SHP77 (cell line): ENCODE results near the gene CD209.
"Not testable (repeated sequence)": the region's sequence is repeated elsewhere in the genome, so short reads cannot be mapped to it uniquely, and the experiment has no call there.

Experiments used
- DNase-seq, 2 experiments: peaks; one replicate each; lab custom pipeline; 2025; lab: John Stamatoyannopoulos, UW

The CD209 gene

DNA sequence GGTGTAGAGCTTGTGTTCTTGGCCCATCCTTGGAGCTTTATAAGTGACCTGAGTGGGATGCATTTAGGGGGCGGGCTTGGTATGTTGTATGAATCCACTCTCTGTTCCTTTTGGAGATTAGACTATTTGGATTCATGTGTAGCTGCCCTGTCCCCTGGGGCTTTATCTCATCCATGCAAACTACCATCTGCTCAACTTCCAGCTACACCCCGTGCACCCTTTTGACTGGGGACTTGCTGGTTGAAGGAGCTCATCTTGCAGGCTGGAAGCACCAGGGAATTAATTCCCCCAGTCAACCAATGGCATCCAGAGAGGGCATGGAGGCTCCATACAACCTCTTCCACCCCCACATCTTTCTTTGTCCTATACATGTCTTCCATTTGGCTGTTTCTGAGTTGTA, 21.8 kb upstream of the CD209 start:
- no peak for DNase-seq

DNA sequence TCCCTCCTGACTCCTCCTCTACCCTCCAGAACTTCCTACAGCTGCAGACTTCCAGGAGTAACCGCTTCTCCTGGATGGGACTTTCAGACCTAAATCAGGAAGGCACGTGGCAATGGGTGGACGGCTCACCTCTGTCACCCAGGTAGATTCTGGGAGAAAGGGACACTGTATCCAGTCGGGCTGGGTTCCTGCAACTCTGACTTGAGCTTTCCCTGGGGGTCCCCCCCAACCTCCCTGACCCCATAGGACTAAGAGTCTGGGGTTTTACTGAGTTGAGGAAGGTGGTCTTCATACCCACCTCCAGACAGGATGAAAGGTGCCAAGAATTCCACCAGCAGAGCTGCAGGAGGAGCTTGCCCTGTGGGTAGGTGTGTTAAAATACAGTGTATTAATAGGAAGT, 20.2 kb upstream of the CD209 start:
- no peak for DNase-seq

DNA sequence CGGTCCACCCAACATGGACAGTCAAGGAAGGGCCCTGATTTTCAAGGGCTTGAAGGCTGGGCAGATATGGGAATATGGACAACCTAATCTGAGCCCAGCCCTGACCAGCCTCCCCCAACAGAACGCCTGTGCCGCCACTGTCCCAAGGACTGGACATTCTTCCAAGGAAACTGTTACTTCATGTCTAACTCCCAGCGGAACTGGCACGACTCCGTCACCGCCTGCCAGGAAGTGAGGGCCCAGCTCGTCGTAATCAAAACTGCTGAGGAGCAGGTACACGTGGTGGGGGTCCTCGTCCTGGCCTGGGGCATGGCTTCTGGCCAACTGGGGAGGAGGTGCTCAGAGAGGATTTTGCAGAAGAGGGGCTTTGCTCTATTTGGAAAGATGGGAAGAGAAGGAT, 19.2 kb upstream of the CD209 start:
- DNase-seq, result no peak

DNA sequence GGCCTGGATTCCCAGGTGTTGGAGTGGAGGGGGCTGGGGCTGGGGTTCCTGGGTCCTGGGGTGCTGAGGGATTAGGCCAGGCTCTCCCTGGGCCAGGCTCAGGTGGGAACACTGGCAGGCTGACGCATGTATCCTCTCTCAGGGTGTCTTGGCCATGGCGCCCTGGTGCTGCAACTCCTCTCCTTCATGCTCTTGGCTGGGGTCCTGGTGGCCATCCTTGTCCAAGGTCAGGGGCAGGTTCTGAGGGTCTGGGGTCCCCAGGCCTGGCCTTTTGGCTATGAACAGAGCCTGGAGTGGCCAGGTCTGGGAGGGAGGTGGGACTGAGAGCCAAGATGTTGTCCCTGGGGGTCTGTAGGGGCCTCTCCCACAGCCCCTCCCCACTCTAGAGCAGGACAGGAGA, 17.7 kb upstream of the CD209 start:
- DNase-seq, result not testable (repeated sequence)

DNA sequence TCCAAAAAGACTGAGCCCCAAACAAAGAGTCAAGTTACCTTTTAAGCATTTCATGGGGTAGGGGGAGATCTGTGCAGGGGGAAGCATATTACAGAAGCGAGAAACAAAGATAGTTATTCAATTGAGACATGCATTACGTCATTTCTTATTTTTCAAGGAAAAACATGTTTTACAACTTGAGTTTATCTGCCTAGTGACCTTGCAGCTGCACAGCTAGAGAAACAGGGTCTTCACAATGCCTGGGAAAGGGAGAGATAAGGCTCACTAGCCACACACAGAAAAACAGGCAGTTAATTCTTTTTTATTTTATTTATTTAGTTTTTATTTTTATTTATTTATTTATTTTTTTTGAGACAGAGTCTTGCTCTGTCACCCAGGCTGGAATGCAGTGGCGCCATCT, 16.8 kb upstream of the CD209 start:
- not testable (repeated sequence) for DNase-seq

DNA sequence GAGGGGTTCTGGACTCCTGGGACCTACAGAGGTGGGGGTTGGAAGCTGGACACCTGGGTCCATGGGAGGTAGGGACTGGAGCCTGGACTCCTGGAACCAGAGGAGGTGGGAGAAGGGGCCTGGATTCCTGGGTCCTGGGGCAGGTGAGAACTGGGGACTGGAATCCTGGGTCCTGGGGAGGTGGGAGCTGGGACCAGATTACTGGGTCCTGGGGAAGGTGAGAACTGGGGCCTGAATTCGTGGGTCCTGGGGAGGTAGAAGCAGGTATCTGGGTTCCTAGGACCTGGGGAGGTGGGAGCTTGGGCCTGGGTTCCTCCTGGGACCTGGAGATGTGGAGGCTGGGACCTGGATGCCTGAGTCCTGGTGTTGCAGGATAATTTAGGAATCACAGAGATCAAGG, 16.4 kb upstream of the CD209 start:
- no peak for DNase-seq

DNA sequence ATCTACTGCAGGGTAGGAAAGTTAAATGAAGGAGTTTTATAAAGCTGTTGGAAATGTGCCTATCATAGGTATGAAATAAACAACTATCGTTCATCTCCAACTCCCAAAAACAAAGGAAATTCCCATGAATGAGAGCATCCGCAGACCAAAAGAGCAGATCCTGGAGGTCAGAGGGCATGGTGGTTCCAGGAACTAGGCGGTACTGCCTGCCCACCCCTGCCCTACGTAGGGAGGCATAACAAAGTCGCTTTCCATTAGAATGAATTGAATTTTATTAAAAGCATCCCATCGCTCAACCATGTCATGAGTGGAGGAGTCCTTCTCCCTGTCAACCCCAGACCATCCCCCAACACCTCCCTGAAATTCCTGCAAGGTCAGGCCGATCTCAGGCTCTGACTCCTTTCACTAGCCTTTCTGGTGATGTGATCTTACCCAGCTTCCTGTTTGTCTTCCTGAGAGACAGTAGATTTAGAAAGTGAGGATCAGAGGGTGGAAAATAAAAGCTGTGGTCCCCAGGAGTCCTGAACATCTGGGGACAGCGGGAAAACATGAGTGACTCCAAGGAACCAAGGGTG, 15.5 kb upstream of the CD209 start, which contains the start of gene CLEC4M:
Gene CLEC4M, plus strand, starts transcription at position 525 of the 575 bp plus-strand sequence. Its CDS starts 24 bp downstream, at position 549.
- DNase-seq, result no peak

DNA sequence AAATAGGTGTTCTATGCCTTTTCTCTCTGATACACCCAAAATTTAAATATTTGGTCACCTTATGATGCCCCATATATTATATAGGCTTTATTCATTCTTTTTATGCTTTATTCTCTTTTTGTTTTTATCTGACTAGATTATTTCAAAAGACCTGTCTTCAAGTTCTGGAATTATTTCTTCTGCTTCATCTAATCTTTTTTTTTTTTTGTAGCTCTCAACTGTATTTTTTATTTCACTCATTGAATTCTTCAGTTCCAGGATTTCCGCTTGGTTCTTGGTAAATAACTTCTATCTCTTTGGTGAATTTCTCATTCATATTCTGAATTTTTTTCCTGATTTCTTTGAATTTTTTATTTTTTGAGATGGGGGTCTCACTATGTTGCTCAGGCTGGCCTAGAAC, 11.8 kb upstream of the CD209 start:
- DNase-seq, result no peak

DNA sequence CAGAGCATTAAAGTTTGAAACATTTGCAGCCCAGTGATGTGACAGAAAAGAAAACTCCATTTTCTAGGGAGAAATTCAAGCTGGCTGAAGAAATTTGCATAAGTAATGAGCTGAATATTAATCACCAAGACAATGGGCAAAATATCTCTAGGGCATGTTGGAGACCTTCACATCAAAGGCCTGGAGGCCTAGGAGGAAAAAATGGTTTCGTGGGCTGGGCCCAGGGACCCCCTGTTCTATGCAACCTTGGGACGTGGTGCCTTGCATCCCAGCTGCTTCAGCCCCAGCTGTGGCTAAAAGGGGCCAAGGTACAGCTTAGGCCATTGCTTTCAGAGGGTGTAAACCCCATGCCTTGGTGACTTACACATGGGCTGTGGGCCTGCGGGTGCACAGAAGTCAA, 10.0 kb upstream of the CD209 start:
- no peak for DNase-seq

DNA sequence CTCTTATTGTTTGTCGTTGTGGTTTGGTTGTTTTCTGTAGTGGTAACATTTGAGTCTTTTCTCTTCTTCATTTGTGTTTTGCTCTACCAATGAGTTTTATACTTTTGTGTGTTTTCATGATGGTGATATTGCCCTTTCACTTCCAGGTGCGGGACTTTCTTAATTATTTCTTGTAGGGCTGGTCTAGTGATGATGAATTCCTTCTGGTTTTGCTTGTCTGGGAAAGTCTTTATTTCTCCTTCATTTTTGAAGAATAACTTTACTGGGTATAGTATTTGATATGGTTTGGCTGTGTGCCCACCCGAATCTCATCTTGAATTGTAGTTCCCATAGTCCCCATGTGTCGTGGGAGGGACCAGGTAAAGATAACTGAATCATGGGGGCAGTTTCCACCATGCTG, 8.9 kb upstream of the CD209 start:
- no peak for DNase-seq

DNA sequence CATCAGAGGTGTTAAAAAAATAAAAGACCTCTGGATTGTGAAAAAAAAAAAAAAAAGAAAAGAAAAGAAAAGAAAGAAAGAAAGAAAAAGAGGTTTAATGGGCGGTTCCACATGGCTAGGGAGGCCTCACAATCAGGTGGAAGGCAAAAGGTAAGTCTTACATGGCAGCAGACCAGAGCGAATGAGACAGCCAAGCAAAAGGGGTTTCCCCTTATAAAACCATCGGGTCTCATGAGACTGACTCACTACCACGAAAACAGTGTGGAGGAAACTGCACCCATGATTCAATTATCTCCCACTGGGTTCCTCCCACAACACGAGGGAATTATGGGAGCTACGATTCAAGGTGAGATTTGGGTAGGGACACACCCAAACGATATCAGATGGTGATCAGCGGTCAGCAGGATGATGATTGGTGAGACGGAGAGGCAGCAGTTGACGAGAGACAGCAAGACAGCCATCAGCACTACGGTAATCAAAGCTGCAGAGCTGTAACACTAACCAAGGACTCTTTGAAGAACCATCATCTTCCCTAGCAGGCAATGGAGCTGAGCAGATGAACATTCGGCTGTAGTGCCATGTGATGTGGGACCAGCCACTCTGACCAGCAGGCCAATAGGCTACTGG, 3.9 kb upstream of the CD209 start:
- DNase-seq, result no peak

DNA sequence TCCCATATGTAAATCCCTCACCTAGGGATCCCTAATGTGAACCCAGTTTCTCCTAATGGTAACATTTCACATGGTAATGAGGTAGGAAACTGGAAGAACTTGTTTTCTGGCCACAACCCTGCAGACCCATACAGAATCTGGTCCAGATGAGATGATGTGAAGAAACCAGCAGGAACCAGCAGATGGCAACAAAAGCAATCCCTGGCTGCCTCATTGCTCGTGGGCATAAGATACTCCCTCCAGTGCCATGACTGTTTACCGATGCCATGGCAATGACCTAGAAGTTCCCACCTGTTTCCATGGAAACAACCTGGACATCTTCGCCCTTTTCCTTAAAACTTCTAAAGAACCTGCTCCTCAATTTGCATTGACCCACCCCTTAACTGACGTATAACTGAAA, 1.4 kb upstream of the CD209 start:
- DNase-seq, result no peak

DNA sequence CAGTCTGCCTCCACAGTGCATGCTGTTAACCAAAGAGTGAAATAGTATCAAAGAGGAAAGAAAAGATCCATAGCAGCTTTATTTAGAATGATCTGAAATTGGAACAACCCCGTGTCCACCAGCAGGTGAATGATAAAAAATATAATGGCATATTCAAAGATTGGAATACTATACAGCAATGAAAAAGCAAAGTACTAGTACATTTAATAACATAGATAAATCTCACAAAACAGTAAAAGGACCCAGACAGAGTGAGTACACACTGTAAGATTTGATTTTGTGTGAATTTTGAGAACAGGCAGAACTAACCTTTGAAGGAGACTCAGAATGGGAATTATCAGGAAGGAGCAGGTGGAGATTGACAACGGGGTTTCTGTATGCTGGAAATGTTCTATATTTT, 837 bp upstream of the CD209 start:
- no peak for DNase-seq

DNA sequence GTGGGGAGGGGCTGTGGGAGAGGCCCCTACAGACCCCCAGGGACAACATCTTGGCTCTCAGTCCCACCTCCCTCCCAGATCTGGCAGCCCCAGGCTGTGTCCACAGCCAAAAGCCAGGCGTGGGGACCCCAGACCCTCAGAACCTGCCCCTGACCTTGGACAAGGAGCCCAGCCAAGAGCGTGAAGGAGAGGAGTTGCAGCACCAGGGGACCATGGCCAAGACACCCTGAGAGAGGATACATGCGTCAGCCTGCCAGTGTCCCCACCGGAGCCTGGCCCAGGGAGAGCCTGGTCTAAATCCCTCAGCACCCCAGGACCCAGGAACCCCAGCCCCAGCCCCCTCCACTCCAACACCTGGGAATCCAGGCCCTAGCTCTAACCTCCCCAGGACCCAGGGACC, 1.0 kb downstream of the CD209 start:
- DNase-seq, result not testable (repeated sequence)

DNA sequence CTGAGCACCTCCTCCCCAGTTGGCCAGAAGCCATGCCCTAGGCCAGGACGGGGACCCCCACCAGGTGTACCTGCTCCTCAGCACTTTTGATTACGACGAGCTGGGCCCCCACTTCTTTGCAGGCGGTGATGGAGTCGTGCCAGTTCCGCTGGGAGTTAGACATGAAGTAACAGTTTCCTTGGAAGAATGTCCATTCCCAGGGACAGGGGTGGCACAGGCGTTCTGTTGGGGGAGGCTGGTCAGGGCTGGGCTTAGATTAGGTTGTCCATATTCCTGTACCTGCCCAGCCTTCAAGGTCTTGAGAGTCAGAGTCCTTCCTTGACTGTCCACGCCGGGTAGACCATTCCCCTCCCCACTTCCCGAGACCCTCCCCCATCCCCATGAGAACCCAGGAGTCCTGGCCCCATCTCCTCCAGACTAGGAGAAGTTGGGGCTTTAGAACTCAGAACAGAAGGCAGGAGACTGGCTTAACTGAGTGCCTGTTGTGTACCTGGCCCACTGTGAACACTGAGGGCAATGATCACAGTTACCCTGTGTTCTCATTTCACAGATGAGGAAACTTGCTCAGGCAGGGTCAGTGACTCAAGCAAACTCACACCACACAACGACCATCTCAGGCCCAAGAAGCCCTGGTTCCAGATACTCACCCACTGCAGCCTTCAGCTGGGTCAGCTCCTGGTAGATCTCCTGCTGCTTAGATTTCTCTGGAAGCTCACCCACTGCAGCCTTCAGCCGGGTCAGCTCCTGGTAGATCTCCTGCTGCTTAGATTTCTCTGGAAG, 2.3 kb downstream of the CD209 start:
- DNase-seq, result no peak

DNA sequence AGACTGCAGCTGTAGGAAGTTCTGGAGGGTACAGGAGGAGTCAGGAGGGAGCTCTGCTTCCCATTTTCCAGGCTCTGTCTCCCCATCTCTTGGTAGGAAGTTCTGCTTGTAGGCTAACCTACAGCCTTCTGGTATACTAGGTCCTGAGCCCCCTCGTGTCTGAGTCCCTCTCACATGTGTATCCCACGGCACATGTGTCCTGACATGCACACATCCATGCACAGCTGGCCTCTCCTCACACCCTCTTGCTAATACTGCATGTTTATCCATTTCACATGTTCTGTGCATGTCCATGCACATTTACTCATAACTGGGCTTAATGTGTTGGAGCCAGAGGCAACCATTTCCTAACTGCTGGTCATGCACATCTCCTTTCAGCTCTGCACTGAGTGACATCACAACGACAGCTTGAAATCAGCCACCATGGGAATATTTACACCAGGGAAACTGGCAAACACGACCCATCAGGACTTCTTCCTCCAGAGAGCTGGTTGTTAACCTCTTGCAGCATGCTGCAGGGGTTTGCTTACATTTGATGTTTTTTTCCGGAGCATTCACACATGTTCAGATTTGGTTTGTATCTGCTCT, 3.0 kb downstream of the CD209 start:
- DNase-seq, result no peak

DNA sequence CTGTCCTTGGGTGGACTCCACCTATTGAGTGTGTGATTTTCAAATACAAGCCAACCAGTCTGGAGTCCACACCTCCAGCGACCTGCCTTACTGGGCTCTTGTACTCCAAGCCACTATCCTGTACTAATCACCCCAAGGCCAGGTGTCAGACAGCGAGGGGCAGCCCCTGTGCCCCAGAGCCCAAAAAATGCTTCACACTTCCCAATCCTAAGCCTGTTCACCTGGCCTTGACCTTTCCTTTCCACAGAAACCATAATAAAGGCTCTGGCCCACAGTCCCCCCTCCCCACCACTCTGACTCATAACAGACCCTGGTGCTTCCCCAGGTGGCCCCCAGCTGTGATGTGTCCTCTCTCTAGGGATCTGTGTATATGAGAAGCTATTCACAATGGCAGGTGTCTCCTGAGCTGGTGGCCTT, 3.9 kb downstream of the CD209 start:
- DNase-seq, result no peak

DNA sequence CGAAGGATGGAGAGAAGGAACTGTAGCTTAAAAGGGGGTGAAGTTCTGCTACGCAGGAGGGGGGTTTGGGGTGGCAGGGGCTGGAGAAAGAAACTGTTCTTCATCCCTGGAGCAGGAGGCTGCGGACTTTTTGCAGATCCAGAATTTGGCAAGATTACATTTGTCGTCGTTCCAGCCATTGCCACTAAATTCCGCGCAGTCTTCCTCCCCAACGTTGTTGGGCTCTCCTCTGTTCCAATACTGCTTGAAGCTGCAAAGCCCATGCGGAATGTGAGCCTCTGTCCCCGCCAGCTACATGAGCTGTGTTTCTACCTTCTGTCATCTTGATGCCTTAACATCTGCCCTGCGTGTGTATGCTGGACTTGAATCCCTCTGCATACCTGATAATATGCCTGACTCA, 4.3 kb downstream of the CD209 start:
- no peak for DNase-seq

DNA sequence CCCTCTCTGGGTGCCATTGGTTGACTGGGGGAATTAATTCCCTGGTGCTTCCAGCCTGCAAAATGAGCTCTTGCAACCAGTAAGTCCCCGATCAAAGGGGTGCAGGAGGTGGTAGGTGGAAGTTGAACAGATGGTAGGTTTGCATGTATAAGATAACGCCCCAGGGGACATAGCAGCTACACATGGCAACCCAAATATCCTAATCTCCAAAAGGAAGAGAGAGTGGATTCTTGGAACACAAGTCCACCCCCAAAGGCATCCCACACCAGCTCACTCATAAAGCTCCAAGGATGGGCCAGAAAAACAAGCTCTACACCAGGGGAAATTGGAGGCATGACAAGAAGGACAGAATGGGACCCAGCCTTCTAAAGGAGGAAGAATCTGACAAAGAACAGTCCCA, 4.8 kb downstream of the CD209 start:
- DNase-seq, result no peak

DNA sequence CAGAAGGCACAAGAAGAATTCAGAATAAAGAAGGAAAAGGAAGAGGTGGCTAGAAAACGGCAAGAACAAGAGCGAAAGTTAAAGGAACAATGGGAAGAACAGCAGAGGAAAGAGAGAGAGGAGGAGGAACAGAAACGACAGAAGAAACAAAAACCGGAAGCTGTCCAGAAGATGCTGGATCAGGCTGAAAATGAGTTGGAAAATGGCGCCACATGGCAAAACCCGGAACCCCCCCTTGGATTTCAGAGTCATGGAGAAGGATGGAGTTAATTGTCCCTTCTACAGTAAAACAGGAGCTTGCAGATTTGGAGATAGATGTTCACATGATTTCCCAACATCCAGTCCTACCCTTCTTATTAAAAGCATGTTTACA, 6.7 kb downstream of the CD209 start:
- no peak for DNase-seq

DNA sequence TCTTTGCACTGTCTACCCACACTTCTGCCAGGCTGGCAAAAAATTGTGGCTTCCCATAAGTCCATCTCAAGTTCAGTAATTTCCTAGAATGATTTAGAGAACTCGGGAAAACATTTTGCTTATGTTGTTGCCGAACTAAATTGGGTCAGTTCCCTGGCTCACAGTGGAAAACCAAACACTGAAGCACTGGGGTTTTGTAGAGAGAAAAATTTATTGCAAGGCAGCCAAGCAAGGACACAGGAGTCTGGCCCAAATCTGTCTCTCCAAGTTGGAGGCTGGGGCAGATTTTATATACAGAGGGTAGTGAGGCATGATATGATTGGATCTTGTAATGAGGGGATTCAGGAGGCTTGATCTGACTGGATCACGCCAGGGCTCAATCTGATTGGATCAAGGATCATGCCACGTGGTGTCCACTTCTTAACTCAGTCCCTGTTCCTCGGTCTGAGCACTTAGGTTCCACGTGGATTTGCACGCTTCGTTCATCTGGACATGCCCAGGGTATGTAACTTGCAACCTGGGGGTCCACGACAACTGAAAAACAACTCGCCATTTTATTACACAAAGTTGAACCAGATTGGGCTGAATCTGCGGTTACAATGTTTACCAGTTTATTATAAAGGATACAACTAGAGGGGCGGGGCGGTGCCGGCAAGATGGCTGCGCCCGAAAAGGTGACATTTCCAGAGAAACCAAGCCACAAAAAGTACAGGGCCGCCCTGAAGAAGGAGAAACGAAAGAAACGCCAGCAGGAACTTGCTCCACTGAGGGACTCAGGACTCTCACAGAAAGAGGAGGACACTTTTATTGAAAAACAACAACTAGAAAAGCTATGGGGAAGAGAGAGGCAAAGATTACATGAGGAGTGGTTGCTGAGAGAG, 7.3 kb downstream of the CD209 start:
- no peak for DNase-seq

DNA sequence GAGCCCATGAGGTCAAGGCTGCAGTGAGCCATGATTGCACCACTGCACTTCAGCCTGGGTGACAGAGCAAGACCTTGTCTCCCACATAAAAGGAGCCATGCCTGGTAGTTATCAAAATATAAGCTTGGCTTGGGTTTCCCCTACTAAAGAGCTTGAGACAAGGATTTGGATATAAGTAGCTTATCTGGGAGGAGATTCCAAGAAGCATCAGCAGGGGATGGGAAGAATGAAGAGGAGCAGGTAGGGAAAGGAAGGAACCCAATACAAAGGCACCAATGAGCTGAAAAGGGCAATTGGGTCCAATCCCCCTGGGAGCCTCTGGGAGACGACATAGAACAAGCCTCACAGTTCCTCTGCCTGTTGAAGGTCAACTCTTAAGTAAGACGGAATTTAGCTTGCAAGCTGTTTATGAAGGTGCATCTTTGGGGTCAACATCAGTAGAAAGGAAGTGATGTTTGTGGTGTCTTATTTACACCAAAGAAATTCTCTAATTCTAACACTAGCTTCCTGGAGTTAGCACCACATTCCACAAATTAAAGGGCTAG, 8.1 kb downstream of the CD209 start:
- no peak for DNase-seq
